Mesendoderm (in vitro differentiated cells): ENCODE results near the gene HLA-DMB.
A peak's percentile ranks its signal among the peaks of the same experiment; 100 is the strongest.

Experiments used
- DNase-seq: peaks from one replicate; pipeline ENCODE4 v3.0.0; 2013
- H2AK5ac ChIP-seq: 2 replicates; pipeline ENCODE4 v1.6.1; 2013; ENCODE audit warnings: low read length, inconsistent platforms
- H2BK120ac ChIP-seq: 2 replicates; pipeline ENCODE4 v1.6.1; 2013; ENCODE audit warnings: low read depth, mild to moderate bottlenecking, low read length, moderate library complexity, mixed read lengths
- H2BK15ac ChIP-seq: replicated peaks from 2 replicates; pipeline ENCODE4 v1.6.1; 2013; ENCODE audit warnings: low read depth, mild to moderate bottlenecking, moderate library complexity
- H2BK5ac ChIP-seq: 2 replicates; pipeline ENCODE4 v1.6.1; 2013; ENCODE audit warnings: low read length, inconsistent platforms
- H3K18ac ChIP-seq: 2 replicates; pipeline ENCODE4 v1.6.1; 2013; ENCODE audit warnings: mild to moderate bottlenecking, low read length, mixed read lengths
- H3K23ac ChIP-seq: one replicate; pipeline ENCODE4 v1.6.1; 2013; ENCODE audit warnings: low read length
- H3K27ac ChIP-seq: 2 replicates; pipeline ENCODE4 v1.5.1; 2013; ENCODE audit warnings: low read depth, mild to moderate bottlenecking, inconsistent platforms, low read length, moderate library complexity
- H3K27me3 ChIP-seq: 2 replicates; pipeline ENCODE4 v1.6.1; 2013; ENCODE audit warnings: low read length, control low read depth, mild to moderate bottlenecking, inconsistent platforms; ENCODE audit not compliant: insufficient read depth, poor library complexity
- H3K36me3 ChIP-seq: 2 replicates; pipeline ENCODE4 v1.6.1; 2013; ENCODE audit warnings: low read length, inconsistent platforms; ENCODE audit not compliant: control insufficient read depth, insufficient read depth
- H3K4ac ChIP-seq: one replicate; pipeline ENCODE4 v1.6.1; 2013; ENCODE audit warnings: low read depth, mild to moderate bottlenecking, low read length, moderate library complexity
- H3K4me1 ChIP-seq: 2 replicates; pipeline ENCODE4 v1.6.1; 2013; ENCODE audit warnings: low read depth, low read length, inconsistent platforms; ENCODE audit not compliant: control insufficient read depth
- H3K4me2 ChIP-seq: 2 replicates; pipeline ENCODE4 v1.6.1; 2013; ENCODE audit warnings: low read length
- H3K4me3 ChIP-seq: 2 replicates; pipeline ENCODE4 v1.5.1; 2013; ENCODE audit warnings: mild to moderate bottlenecking, low read length
- H3K56ac ChIP-seq: one replicate; pipeline ENCODE4 v1.6.1; 2013; ENCODE audit warnings: low read length
- H3K79me1 ChIP-seq: 2 replicates; pipeline ENCODE4 v1.6.1; 2013; ENCODE audit warnings: low read length, inconsistent platforms
- H3K79me2 ChIP-seq: 2 replicates; pipeline ENCODE4 v1.6.1; 2013; ENCODE audit warnings: mild to moderate bottlenecking, low read length; ENCODE audit not compliant: control insufficient read depth, insufficient read depth
- H3K9ac ChIP-seq: 2 replicates; pipeline ENCODE4 v1.6.1; 2013; ENCODE audit warnings: low read length, inconsistent platforms
- H4K5ac ChIP-seq: one replicate; pipeline ENCODE4 v1.6.1; 2013; ENCODE audit warnings: low read length
- H4K8ac ChIP-seq: one replicate; pipeline ENCODE4 v1.6.1; 2013; ENCODE audit warnings: low read depth, mild to moderate bottlenecking, control low read depth, low read length, moderate library complexity
- WGBS: extraction: QIAGEN DNeasy Blood & Tissue Kit; methylation state at CpG from one replicate; pipeline ENCODE4 v1.1.7; 2013; ENCODE audit warnings: low lambda C conversion rate, missing lambda C conversion rate; ENCODE audit not compliant: insufficient coverage; ENCODE audit errors: extremely low coverage; 5-methylcytosine and 5-hydroxymethylcytosine counted together

HLA-DMB gene

DNA sequence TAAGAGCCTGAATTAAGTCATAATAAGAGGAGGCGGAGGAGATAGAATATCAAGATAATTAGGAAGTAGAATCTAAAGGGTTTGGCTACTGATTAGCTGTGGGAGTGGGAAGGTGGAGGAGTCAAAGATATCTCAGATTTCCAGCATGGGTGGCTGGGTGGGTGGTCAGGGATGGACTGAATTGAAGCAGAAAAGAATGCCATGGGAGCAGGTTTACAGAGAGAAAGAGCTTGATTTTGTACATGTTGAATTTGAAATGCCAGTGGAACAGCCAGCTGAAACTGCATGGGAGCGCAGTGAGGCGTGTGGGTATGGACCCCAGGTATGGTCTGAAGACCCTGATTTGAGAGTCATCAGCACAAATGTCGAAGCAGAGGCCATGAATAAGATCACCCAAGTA lies 13.4 kb upstream of the HLA-DMB start:
- Histone ChIP-seq H2BK120ac (no peak overlapping the region), H3K27me3 (no peaks in the 10 kb centered on the region), H4K5ac (no peak overlapping the region), H2AK5ac (no peak overlapping the region), H3K79me2 (no peaks in the 10 kb centered on the region), H3K4me3 (no peak overlapping the region), H3K27ac (no peak overlapping the region), H3K4ac (no peak overlapping the region), H3K79me1 (no peaks in the 10 kb centered on the region), H4K8ac (no peak overlapping the region), H3K4me2 (no peak overlapping the region), H2BK5ac (no peak overlapping the region), H2BK15ac (no peak overlapping the region), H3K4me1 (peaks cover 3% of the 10 kb centered on the region), H3K18ac (no peak overlapping the region), H3K36me3 (no peaks in the 10 kb centered on the region), H3K23ac (no peak overlapping the region), H3K9ac (no peak overlapping the region), H3K56ac (no peak overlapping the region)
- no peak for DNase-seq
- no CpG with 5 or more reads among the region's 4 CpGs for WGBS

DNA sequence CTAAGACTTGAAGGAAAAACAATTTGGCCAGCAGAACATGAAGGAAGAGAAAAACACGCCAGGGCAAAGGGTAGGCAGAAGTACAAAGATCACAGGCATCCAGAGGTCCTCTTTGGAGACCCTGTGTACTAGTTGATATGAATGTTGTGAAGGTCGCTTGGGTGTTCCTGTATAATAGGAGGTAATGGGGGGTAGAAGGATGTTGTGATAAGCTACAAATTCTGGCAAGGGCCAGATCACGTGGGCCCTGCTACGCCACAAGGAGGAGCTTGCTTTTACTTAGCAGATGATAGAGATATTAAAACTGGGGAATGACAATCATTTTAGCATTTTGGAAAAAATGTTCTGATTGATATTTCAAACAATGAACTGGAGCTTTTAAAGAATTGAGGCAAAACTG lies 12.9 kb upstream of the HLA-DMB start:
- Histone ChIP-seq H3K18ac (no peak overlapping the region), H3K23ac (no peak overlapping the region), H2BK15ac (no peak overlapping the region), H3K4me3 (no peak overlapping the region), H3K36me3 (no peaks in the 10 kb centered on the region), H3K56ac (no peak overlapping the region), H2BK5ac (no peak overlapping the region), H3K4me1 (peaks cover 3% of the 10 kb centered on the region), H2AK5ac (no peak overlapping the region), H3K4me2 (no peak overlapping the region), H3K79me1 (no peaks in the 10 kb centered on the region), H4K8ac (no peak overlapping the region), H3K79me2 (no peaks in the 10 kb centered on the region), H3K27me3 (no peaks in the 10 kb centered on the region), H2BK120ac (no peak overlapping the region), H4K5ac (no peak overlapping the region), H3K27ac (no peak overlapping the region), H3K4ac (no peak overlapping the region), H3K9ac (no peak overlapping the region)
- no peak for DNase-seq
- no CpG with 5 or more reads among the region's 4 CpGs for WGBS

DNA sequence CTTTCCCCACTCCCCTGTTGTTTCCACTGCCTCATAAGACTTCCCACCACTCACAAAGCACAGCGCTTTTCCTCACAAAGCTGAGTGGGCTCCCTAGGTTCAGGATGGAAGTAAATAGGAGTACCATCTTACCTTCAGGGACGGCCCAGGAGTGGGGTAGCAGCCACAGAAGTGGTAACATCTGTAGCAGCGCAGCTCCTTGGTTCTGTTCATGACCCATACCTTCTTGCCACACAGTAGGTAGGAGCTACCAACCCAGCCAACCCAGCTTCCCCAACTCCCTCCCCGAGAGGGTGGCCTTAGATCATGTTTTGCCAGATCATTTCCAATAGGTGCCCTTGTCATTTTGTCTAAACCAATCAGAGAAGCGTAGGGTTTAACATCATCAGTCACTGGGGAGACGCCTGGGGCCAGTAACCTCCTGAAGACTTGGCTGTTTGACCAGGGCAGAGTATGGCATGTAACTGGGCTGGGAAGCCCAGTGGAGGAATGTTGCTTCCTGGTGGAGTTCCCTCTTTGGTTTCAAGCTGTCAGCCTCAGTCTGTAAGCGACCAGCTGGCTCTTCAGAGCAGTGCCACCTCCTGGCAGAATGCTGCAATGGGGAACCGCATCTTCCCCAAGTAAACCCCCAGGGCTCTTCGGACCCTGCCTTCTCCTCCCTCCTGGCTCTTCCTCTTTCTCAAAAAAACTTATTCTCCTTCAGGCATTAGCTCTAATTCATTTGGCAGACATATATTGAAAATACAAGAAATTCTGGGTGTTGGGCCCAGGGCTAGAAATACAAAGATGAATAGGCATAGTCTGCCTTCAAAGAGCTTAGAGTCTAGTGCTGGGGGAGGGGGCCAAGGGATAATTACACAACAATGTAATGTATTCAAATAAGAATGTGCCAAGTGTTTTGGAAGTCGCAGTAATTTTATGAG lies 12.2 kb upstream of the HLA-DMB start, which contains the start of gene HLA-DMA:
Gene HLA-DMA (minus strand): TSS at position 281 of the 923 bp plus-strand sequence. CDS start 61 bp downstream, at position 220.
- H3K4me2 ChIP-seq, result no peak within 1 kb of the TSS
- no peak within 1 kb of the TSS for H4K8ac ChIP-seq
- peak within 1 kb of the TSS; percentile 74 for H3K56ac ChIP-seq
- no peaks in the 10 kb centered on the region for H3K79me1 ChIP-seq
- peak within 1 kb of the TSS; percentile 29 for H3K9ac ChIP-seq
- H2BK15ac ChIP-seq, result no peak within 1 kb of the TSS
- H3K27me3 ChIP-seq, result no peaks in the 10 kb centered on the region
- peak; percentile 99 for DNase-seq
- no peak within 1 kb of the TSS for H2BK120ac ChIP-seq
- H3K36me3 ChIP-seq, result no peaks in the 10 kb centered on the region
- H3K4me3 ChIP-seq, result no peak within 1 kb of the TSS
- no peak within 1 kb of the TSS for H3K4ac ChIP-seq
- WGBS, result no CpG with 5 or more reads among the region's 10 CpGs
- no peak within 1 kb of the TSS for H4K5ac ChIP-seq
- H3K27ac ChIP-seq, result no peak within 1 kb of the TSS
- H2AK5ac ChIP-seq, result no peak within 1 kb of the TSS
- no peak within 1 kb of the TSS for H2BK5ac ChIP-seq
- H3K23ac ChIP-seq, result no peak within 1 kb of the TSS
- no peaks in the 10 kb centered on the region for H3K79me2 ChIP-seq
- H3K4me1 ChIP-seq, result peaks cover 3% of the 10 kb centered on the region
- no peak within 1 kb of the TSS for H3K18ac ChIP-seq

DNA sequence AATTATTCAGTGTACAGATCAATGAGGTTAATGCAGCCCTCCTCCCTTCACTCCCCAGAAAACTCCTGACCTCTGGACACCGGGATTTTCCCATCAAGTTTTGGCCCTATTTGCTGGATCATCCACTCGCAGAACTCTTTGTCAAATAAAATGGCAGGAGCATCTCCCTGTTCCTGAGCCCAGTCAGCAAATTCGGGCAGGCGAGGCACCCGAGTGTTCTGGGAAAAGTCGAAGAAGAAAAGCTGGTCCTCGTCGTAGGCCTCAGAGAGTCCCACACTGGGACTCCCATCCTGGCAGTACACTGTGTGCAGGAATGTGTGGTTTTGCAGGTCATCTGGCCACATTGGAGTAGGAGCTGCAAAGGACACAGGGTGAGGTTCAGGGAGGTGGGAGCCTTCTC lies 9.6 kb upstream of the HLA-DMB start:
- Histone ChIP-seq H3K9ac (no peak overlapping the region), H3K79me1 (no peaks in the 10 kb centered on the region), H3K56ac (no peak overlapping the region), H2AK5ac (no peak overlapping the region), H3K4me3 (no peak overlapping the region), H2BK5ac (no peak overlapping the region), H3K27me3 (no peaks in the 10 kb centered on the region), H3K18ac (no peak overlapping the region), H3K23ac (no peak overlapping the region), H3K4me2 (no peak overlapping the region), H4K5ac (no peak overlapping the region), H3K4ac (no peak overlapping the region), H2BK120ac (no peak overlapping the region), H3K4me1 (peaks cover 3% of the 10 kb centered on the region), H3K27ac (no peak overlapping the region), H2BK15ac (no peak overlapping the region), H4K8ac (no peak overlapping the region), H3K36me3 (no peaks in the 10 kb centered on the region), H3K79me2 (no peaks in the 10 kb centered on the region)
- no CpG with 5 or more reads among the region's 8 CpGs for WGBS
- DNase-seq, result no peak

DNA sequence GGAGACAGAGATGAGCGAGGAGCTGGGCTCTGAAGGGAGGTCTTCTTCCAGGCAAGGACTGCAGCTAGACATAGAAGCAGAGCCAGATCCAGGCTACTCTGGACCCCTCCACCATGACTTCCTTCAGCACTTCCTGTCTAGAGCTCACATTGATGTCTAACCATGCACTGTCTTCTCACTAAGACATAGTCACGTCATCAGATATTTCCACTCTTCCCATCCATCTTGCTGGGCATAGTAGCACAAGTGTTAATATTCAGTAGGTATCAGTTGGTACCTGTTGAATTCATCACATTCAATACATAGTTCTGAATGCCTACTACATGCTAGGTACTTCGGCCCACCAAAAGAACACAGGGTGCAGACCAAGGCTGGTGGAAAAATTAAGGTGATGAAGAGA lies 9.2 kb upstream of the HLA-DMB start:
- Histone ChIP-seq H3K9ac (no peak overlapping the region), H3K27ac (no peak overlapping the region), H3K56ac (no peak overlapping the region), H3K4ac (no peak overlapping the region), H3K18ac (no peak overlapping the region), H3K4me3 (no peak overlapping the region), H4K8ac (no peak overlapping the region), H3K79me1 (no peaks in the 10 kb centered on the region), H2BK5ac (no peak overlapping the region), H3K27me3 (no peaks in the 10 kb centered on the region), H3K23ac (no peak overlapping the region), H2AK5ac (no peak overlapping the region), H2BK120ac (no peak overlapping the region), H3K36me3 (no peaks in the 10 kb centered on the region), H3K4me1 (peaks cover 3% of the 10 kb centered on the region), H2BK15ac (no peak overlapping the region), H4K5ac (no peak overlapping the region), H3K4me2 (no peak overlapping the region), H3K79me2 (no peaks in the 10 kb centered on the region)
- no peak for DNase-seq
- WGBS, result no CpG with 5 or more reads among the region's 3 CpGs
